SH-SY5Y (cell line): ENCODE results near the gene GPC3.

ENCODE experiments used
- GATA2 ChIP-seq: IDR thresholded peaks from 2 replicates; pipeline ENCODE4 v1.6.1; 2011; ENCODE audit warnings: mild to moderate bottlenecking, low read depth, low read length
- GATA3 ChIP-seq: IDR thresholded peaks from 2 replicates; pipeline ENCODE4 v1.6.1; 2011; ENCODE audit warnings: low read depth, mild to moderate bottlenecking, low read length, moderate library complexity

GRCh38 chrX:133876646-133877045 is 108.7 kb downstream of the GPC3 start:
- no peak for TF ChIP-seq GATA3
- TF ChIP-seq GATA2, result no peak
